ENCODE data around the gene PLEKHG4. TPM values are rescaled to one million over a fixed set of nuclear protein-coding genes. Genes with fewer than 3 reads are reported as not detected.

The PLEKHG4 gene
- total RNA-seq, 1 experiment from 2014 or later = 38.5 TPM

- no peak for TF ChIP-seq ZBTB33 (IDR thresholded peaks at IDR 0.05; ENCODE audit: extremely low read depth, insufficient replicate concordance, low read length)
- TF ChIP-seq RAD21 (IDR thresholded peaks at IDR 0.05; ENCODE audit: low read depth) = no peak
These were observed at the start of gene PLEKHG4 (continued) for GRCh38 chr16:67279296-67280089.

GRCh38 chr16:67229906-67230808, 49.2 kb upstream of the PLEKHG4 start:
- peaks cover 6 to 18% of the 10 kb centered on the region in 2 experiments; a peak in 3 of 4 replicates for H3K4me1 ChIP-seq (ENCODE audit: control insufficient read depth in 1 of 2, insufficient read depth in 2 of 2, low read length in 2 of 2)
- H3K27me3 ChIP-seq (ENCODE audit: insufficient read depth, low read length) = no peaks in the 10 kb centered on the region
- no TSS peak for BruUV-seq (replicated peaks)
- TF ChIP-seq SRF (IDR thresholded peaks at IDR 0.05; ENCODE audit: low read depth) (no peak), CEBPB (IDR thresholded peaks at IDR 0.05; ENCODE audit: low read depth) (no peak)
- no peaks in the 10 kb centered on the region for H3K9me3 ChIP-seq (ENCODE audit: control insufficient read depth in 1 of 2, insufficient read depth in 1 of 2, low read depth in 1 of 2, low read length in 2 of 2)
- CTCF ChIA-PET = no interaction called here
- H3K27ac ChIP-seq (ENCODE audit: low read depth, low read length) = no peak overlapping the region
- ATAC-seq = no peak
- intact Hi-C loops (cut with micrococcal nuclease) = no loop called here
- H2AFZ ChIP-seq (ENCODE audit: low read depth, low read length, poor library complexity, severe bottlenecking) = no peak overlapping the region
- no peak overlapping the region for H3K4me2 ChIP-seq (ENCODE audit: low read length)
- H3K9ac ChIP-seq (ENCODE audit: low read length) = no peak overlapping the region
- POLR2A ChIA-PET = interaction anchor here (1.0 kb wide), 1 partner anchor 16 kb away, joined by 3 read pairs; no protein-coding TSS in a partner anchor
- no peak for DNase-seq (ENCODE audit: low read depth, low spot score)
- H4K20me1 ChIP-seq (ENCODE audit: insufficient read depth) = no peaks in the 10 kb centered on the region
- peaks cover 18% of the 10 kb centered on the region for H3K79me2 ChIP-seq (ENCODE audit: insufficient read depth, low read length)
- H3K9me2 ChIP-seq (ENCODE audit: insufficient read depth) = no peaks in the 10 kb centered on the region
- no peak overlapping the region for H3K4me3 ChIP-seq (replicated peaks in 1 of 2; ENCODE audit: low read depth in 1 of 2, low read length in 2 of 2)
- H3K36me3 ChIP-seq (ENCODE audit: control insufficient read depth in 1 of 2, insufficient read depth in 2 of 2, low read length in 2 of 2) = peaks cover 23 to 48% of the 10 kb centered on the region in 2 experiments; a peak in 3 of 4 replicates
- RAD21 ChIA-PET (ENCODE audit: low non-redundant PET in 1 of 2, low total read pairs in 2 of 2, uncharacterized antibody in 2 of 2, unreplicated experiment in 2 of 2) = no interaction called here

Measured in HCT116 (cell line).